SU-DHL-6 (cell line): Measurements from ENCODE around the gene ZNF770.
"Not testable (repeated sequence)": the region's sequence is repeated elsewhere in the genome, so short reads cannot be mapped to it uniquely, and the experiment has no call there.

ENCODE experiments used
- H2AFZ ChIP-seq: fragments of 200-600 bp; sonication (generic); 2 replicates; pipeline ENCODE4 v1.6.1; 2014; ENCODE audit warnings: low read depth, mild to moderate bottlenecking, moderate library complexity, mixed read lengths, antibody characterized with exemption, low read length; ENCODE audit not compliant: severe bottlenecking
- H3F3A ChIP-seq: fragments of 200-600 bp; shearing (Covaris generic); 2 replicates; pipeline ENCODE4 v1.6.0; 2016; ENCODE audit warnings: antibody characterized with exemption, mild to moderate bottlenecking; ENCODE audit not compliant: insufficient read depth
- H3K27ac ChIP-seq: fragments of 200-600 bp; sonication (generic); 2 replicates; pipeline ENCODE4 v1.5.1; 2016; ENCODE audit warnings: low read depth, mild to moderate bottlenecking, low read length, moderate library complexity, mixed read lengths
- H3K27me3 ChIP-seq: fragments of 200-600 bp; sonication (generic), shearing (Covaris generic); 2 replicates; pipeline ENCODE4 v1.6.0; 2014; ENCODE audit warnings: mild to moderate bottlenecking, low read length
- H3K36me3 ChIP-seq: fragments of 200-600 bp; sonication (generic); 2 replicates; pipeline ENCODE4 v1.6.1; 2014; ENCODE audit warnings: mild to moderate bottlenecking, low read length, mixed read lengths
- H3K4me2 ChIP-seq: fragments of 300-600, 200-600 bp; shearing (Covaris generic), sonication (generic); 2 replicates; pipeline ENCODE4 v1.6.0; 2014; ENCODE audit warnings: low read length, low read depth, mild to moderate bottlenecking; ENCODE audit not compliant: poor library complexity, severe bottlenecking
- H3K4me3 ChIP-seq: fragments of 200-600 bp; sonication (generic); 2 replicates; pipeline ENCODE4 v1.5.1; 2014; ENCODE audit warnings: antibody characterized with exemption, low read length, mild to moderate bottlenecking, mixed read lengths; ENCODE audit not compliant: insufficient read depth, poor library complexity, severe bottlenecking
- H3K79me2 ChIP-seq: fragments of 200-600 bp; sonication (generic); 2 replicates; pipeline ENCODE4 v1.6.1; 2014; ENCODE audit warnings: mild to moderate bottlenecking, low read length, moderate library complexity; ENCODE audit not compliant: insufficient read depth
- H3K9ac ChIP-seq: fragments of 200-600 bp; sonication (generic); 2 replicates; pipeline ENCODE4 v1.7.0; 2014; ENCODE audit warnings: mild to moderate bottlenecking, low read length
- H3K9me2 ChIP-seq: fragments of 200-600 bp; sonication (generic); replicated peaks from 2 replicates; pipeline ENCODE4 v1.6.1; 2014; ENCODE audit warnings: low read length; ENCODE audit not compliant: insufficient read depth
- H3K9me3 ChIP-seq: fragments of 200-600 bp; sonication (generic); 2 replicates; pipeline ENCODE4 v1.6.1; 2014; ENCODE audit warnings: low read length, mixed read lengths; ENCODE audit not compliant: insufficient read depth
- H4K20me1 ChIP-seq: fragments of 200-600 bp; sonication (generic); 2 replicates; pipeline ENCODE4 v1.6.1; 2014; ENCODE audit warnings: low read depth, mild to moderate bottlenecking, antibody characterized with exemption, low read length, moderate library complexity, mixed read lengths
- EZH2phosphoT487 ChIP-seq: fragments of 200-600 bp; sonication (generic), shearing (Covaris generic); conservative IDR thresholded peaks from 2 replicates; pipeline ENCODE4 v1.6.1; 2018; ENCODE audit warnings: mild to moderate bottlenecking, antibody characterized with exemption, low read length, moderate library complexity, mixed read lengths
- TF ChIP-seq, protein P1 (sequence below): fragments of 200-600 bp; sonication (generic); IDR thresholded peaks from one replicate; pipeline ENCODE4 v1.5.1; 2017; ENCODE audit warnings: antibody characterized with exemption, mild to moderate bottlenecking, low read length, moderate library complexity; ENCODE audit not compliant: insufficient read depth, poor library complexity, severe bottlenecking

ZNF770 gene

GRCh38 chr15:34951993-34952392 is 36.1 kb downstream of the ZNF770 start:
- Histone ChIP-seq H3K36me3 (peaks cover 27% of the 10 kb centered on the region), H3K27me3 (no peaks in the 10 kb centered on the region), H3K9ac (no peak overlapping the region), H4K20me1 (no peaks in the 10 kb centered on the region), H3K4me2 (no peak overlapping the region), H3K27ac (no peak overlapping the region), H3K9me2 (no peaks in the 10 kb centered on the region), H2AFZ (no peak overlapping the region), H3F3A (no peaks in the 10 kb centered on the region), H3K9me3 (no peaks in the 10 kb centered on the region), H3K79me2 (0 out of 2 replicates have a peak, but pooled peaks cover 11% of the 10 kb centered on the region), H3K4me3 (no peak overlapping the region)
- TF ChIP-seq EZH2phosphoT487: no peak

- Histone ChIP-seq H3K9me3 (no peaks in the 10 kb centered on the region), H3K27me3 (no peaks in the 10 kb centered on the region), H4K20me1 (no peaks in the 10 kb centered on the region), H3K9ac (no peak overlapping the region), H3K4me2 (no peak overlapping the region), H3K27ac (no peak overlapping the region), H2AFZ (no peak overlapping the region), H3K36me3 (peaks cover 17% of the 10 kb centered on the region; the same call in 1 of the 2 replicates), H3K9me2 (no peaks in the 10 kb centered on the region), H3K4me3 (no peak overlapping the region), H3K79me2 (no peaks in the 10 kb centered on the region), H3F3A (0 out of 2 replicates have a peak, but pooled peaks cover 3% of the 10 kb centered on the region)
- TF ChIP-seq, protein P1, sequence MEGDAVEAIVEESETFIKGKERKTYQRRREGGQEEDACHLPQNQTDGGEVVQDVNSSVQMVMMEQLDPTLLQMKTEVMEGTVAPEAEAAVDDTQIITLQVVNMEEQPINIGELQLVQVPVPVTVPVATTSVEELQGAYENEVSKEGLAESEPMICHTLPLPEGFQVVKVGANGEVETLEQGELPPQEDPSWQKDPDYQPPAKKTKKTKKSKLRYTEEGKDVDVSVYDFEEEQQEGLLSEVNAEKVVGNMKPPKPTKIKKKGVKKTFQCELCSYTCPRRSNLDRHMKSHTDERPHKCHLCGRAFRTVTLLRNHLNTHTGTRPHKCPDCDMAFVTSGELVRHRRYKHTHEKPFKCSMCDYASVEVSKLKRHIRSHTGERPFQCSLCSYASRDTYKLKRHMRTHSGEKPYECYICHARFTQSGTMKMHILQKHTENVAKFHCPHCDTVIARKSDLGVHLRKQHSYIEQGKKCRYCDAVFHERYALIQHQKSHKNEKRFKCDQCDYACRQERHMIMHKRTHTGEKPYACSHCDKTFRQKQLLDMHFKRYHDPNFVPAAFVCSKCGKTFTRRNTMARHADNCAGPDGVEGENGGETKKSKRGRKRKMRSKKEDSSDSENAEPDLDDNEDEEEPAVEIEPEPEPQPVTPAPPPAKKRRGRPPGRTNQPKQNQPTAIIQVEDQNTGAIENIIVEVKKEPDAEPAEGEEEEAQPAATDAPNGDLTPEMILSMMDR: no peak
- no peak for TF ChIP-seq EZH2phosphoT487
Observed at GRCh38 chr15:34944936-34945335, 43.2 kb downstream of the ZNF770 start.

DNA sequence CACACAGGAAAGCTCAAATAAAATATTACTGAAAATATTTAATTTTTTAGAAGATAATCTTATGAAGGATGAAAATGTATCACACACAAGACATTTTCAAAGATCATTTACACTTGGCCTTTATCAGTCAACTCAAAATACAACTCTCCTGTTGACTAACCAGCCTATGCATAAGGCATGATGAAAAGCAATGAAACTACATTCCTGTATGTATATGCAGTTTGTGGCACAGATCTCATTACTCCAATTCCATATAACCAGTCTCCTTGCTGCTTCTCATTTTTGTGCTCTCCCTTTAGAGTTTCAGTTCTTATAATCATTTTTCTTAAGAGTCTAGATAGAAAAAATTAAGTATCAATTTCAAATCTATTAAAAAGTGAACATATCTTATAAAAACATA is 44.4 kb downstream of the ZNF770 start:
- Histone ChIP-seq H2AFZ (no peak overlapping the region), H4K20me1 (no peaks in the 10 kb centered on the region), H3F3A (0 out of 2 replicates have a peak, but pooled peaks cover 3% of the 10 kb centered on the region), H3K36me3 (peaks cover 17% of the 10 kb centered on the region; the same call in 1 of the 2 replicates), H3K4me2 (no peak overlapping the region), H3K9me2 (no peaks in the 10 kb centered on the region), H3K9me3 (no peaks in the 10 kb centered on the region), H3K27ac (no peak overlapping the region), H3K27me3 (no peaks in the 10 kb centered on the region), H3K79me2 (no peaks in the 10 kb centered on the region), H3K9ac (no peak overlapping the region), H3K4me3 (no peak overlapping the region)
- TF ChIP-seq, protein P1: no peak
- no peak for TF ChIP-seq EZH2phosphoT487

- H4K20me1 ChIP-seq, H2AFZ ChIP-seq, H3K4me3 ChIP-seq, H3K9ac ChIP-seq, H3F3A ChIP-seq, H3K27me3 ChIP-seq, H3K4me2 ChIP-seq, H3K27ac ChIP-seq, H3K9me3 ChIP-seq, H3K9me2 ChIP-seq, H3K79me2 ChIP-seq: not testable (repeated sequence)
- peaks cover 17% of the 10 kb centered on the region; the same call in 1 of the 2 replicates for H3K36me3 ChIP-seq
Observed at GRCh38 chr15:34943264-34943663, 44.8 kb downstream of the ZNF770 start.
